Stimulated activated CD4-positive, alpha-beta T cell treated with anti-CD3 and anti-CD28 coated beads, Interleukin-1b, Interleukin-23, amount 100 ng/mL, for 1 hour (primary cell): ENCODE measurements around the gene ZBTB20.
A peak's percentile ranks its signal among the peaks of the same experiment; 100 is the strongest.

Source experiments
- DNase-seq, 2 donors: peaks; one replicate each; pipeline ENCODE4 v3.0.0-alpha.2; 2020; ENCODE audit warnings: low read depth in 2 of 2

ZBTB20 gene

DNA sequence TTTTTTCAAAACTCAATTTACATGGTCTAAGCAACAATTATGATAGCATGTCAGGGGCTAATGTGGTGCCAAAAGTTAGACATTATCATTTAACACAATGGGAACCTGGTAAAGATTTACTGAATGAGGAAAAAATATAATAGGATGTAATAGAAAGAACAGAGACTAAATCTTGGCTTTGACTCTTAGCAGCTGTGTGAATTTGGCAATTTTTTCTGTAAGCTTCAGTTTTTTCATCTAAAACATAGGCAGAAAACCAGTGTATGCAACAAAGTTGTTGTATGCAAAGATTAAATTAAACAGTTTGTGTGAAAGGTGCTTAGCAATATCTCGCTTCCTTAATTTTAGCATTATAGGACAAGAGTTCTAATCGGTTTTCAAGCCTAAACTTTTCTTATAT is 57.6 kb downstream of the ZBTB20 start:
- no peak for DNase-seq

DNA sequence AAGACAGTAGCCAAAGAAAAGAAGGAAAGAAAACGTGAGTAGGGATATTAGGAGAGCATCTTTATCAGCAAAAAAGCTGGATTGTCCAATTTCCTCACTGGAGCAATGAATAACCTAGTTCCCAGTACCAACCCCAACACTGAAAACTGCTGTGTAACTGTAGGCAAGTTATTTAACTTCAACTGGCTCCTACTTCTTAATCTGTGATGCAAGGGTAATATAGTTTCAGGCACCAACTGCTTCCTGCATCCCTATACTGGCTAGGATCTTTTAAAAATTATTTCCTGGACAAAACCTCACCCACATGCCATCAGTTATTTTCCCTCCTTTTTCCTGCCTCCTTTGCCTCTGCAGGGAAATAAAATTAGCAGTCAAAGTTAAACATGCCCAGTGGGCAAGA is 59.6 kb downstream of the ZBTB20 start:
- no peak for DNase-seq

DNA sequence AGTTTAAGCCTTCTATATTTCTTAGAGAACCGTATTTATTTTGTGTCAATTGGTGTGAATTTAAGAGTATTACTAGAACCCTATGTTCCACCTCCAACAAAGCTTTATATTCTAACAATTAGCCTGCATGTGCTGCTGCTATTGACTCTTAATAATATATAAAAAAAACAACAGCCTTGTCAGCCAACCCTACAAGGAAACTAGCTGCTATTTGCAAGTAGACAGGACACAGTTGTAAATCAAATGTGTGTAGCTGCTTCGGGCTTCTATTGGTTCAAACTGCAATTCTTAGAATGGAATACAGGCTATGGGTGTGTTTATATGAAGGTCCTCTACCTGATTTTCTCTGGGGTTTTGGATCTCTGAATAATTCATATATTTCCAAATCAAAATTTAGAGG is 60.7 kb downstream of the ZBTB20 start:
- no peak for DNase-seq

DNA sequence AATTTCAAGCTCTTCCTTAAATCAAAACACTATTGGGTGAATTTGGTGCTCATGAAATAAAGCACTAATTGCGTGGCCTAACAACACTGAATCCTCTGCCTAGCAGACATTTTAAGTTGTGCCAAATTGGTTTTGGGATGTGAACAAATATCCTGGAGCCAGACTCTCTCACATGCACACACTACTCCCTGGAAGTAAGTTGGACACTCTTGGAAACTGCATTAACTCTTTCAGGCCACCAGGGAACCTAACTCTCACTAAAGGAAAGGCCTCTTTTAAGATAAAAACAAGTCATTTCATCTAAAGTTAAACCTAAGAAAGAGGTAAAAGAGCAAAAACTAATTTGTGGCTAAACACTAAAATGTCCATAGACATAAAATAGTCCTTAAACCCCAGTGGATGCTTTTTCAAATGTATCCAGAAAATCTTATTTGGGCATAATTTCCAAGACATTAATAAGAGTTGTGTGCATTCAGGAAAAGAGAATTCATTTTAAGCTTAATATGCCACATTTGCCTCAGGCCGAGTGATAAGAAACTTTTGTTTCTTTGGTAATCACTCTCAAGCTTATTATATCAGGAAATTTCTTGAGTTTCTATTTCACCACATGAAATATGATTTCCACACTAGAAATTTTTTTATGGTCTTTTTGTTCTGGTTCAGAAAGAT is 61.8 kb downstream of the ZBTB20 start:
- no peak for DNase-seq

DNA sequence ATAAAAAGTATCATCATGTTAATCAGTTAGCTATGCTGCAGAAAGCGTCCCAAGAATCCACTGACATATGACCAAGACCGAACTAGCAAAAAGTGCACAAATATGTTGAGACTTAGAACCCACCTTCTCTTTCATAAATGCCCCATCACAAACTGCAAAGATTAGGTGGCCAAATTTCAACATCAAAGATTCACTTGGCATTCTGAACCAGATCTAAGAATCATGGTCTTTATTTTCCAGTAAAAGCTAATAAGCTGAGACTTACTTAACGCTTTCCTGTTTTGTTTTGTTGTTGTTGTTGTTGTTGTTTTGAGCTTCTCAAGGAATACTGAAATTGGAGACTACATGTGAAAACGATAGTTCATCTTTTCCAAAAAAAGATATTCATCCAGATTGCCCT is 62.4 kb downstream of the ZBTB20 start:
- DNase-seq: no peak

DNA sequence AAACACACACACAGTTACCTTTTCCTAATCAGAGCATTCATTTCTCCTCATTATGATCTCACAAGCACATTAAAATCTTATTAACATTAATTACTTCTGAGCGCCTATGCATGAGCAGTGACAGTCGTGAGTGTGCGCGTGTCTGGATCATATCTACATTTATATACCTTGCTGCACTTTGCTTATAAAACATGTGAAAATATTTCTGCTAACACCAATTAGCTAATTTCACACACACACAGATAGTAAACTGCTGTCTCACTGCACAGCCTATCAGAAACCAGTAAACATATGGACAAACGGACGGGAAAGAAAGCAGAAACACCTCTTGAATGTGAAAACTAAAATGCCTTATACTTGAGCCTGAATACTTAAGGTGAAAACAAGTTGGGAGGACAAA is 64.8 kb downstream of the ZBTB20 start:
- DNase-seq: no peak

DNA sequence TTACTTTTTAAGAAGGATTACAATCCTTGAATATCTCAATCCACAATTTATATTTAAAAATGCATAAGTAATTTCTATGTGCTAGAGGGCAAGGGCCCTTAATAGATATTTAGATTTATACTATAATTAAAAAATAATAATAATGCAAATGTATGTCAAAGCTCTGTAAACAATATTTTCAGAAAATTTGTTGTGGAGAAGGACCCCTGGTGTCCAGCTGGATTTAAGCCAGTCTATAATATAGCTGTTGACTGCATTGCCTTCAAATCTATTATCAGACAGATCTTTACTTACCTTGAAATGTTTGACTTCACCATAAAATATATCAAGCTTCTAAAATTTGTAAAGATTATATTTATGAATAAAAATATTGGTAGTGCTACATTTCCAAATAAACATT is 65.6 kb downstream of the ZBTB20 start:
- DNase-seq: no peak

DNA sequence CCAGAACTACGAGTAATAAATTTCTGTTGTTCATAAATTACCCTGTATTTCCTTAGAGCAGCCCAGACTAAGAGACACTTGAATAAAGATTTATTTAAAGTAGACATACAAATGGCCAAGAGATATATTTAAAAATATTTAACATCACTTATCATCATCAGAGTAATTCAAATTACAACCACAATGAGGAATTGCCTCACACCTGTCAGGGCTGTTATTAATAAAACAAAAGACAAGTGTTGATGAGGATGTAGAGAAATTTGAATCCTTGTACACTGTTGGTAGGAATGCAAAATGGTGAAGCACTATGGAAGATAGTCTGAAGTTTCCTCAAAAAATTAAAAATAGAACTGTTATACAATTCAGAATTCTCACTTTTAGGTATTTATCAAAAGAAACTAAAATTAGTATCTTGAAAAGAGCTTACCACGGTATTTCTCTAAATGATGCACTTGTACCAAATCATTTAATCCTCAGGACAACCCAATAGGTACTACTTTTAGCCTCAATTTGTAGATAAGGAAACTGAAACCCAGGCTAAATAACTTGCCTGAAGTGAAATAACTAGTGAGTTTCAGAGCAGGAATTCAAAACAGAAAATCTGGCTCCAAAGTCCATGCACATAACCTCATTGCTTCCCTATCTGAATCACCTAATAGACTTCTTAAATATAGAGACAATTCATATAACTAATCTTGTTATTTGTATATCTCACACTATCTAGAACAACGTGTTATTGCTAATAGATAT is 69.4 kb downstream of the ZBTB20 start:
- no peak for DNase-seq

DNA sequence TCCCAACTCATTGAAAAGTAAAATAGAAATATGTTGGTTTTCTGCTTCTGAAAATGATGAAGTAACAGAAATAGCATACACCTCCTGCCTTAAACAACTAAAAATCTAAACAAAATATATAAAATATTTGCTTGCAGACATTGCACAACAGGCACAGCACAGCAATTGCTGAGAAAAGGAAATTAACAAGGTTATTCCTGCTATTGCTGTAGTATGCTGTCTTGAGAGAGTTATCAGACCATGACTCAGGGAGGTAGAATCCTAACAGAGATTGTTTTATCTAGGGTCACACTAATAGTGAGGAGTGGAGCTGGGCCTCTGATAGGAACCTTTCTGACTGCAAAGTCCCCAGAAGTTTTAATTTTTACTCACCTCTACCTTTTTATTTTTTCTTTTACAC is 72.6 kb downstream of the ZBTB20 start:
- DNase-seq: no peak

DNA sequence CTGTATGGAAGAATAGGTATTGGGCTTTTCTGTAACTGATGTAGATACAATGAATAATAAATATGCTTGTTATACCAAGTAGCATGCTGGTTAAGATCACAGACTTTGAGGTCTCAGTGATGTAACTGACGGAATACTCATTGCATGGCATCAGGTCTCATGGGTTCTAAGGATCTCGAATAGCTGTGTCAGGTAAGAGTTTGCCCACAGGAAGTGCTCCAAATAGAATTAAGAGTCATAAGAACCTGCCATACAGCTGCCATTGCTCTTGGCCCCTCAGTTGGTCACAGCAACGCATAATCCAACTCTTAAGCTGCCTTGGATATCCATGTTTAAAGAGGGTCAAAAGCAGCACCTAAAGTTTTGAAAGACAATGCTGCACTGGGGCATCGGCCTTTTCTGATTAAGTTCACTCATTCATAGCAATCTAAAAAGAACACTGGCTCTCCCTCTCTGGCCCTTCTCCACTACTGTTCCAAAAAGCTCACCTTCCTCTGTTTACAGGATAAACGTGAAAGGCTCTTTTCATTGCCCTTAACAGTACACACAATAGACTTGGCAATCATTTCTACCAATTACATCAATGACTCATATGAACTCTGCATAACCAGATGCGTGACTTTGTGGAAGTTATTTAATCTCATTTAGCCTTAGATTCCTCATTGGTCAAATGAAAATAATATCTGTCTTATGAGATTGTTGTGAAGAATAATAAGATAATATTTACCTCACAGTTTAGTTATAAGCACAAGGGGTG is 74.6 kb downstream of the ZBTB20 start:
- no peak for DNase-seq

DNA sequence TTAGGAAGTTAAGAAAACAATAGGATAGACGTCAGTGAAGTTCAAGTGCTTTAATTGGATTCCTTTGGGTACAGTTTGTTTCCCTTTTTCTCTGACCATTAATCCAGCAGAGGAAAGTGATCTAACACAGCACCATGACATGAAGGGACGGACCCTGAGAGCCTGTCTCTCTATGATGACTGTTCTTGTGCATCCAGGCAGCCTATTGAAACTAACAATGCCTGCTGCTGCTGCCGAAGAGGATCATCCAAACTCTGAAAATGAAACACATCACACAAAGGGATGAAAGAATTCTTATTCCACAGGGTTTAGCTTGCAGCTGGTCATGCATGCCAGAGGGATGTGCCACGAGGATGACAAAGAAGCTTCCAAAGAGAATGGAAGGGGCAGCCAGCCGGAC is 75.5 kb downstream of the ZBTB20 start:
- no peak for DNase-seq

DNA sequence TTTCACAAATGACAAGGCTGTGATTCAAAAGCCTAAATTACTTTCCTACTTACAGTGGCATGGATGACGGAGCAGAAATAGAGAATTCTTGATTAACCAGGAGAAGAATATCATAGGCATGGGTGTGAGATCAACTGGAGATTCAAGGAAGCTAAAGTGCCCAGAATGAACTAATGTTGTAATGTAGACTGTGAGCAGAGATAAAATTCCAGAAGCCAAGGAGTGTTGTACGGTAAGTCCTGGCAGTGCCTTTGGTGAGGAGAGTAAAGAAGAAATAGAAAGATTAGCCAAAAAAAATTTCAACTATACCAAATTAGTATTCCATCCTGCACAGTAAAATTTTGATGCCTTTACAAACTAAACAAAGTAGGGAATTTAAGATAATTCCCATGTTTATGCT is 75.9 kb downstream of the ZBTB20 start:
- DNase-seq: no peak

DNA sequence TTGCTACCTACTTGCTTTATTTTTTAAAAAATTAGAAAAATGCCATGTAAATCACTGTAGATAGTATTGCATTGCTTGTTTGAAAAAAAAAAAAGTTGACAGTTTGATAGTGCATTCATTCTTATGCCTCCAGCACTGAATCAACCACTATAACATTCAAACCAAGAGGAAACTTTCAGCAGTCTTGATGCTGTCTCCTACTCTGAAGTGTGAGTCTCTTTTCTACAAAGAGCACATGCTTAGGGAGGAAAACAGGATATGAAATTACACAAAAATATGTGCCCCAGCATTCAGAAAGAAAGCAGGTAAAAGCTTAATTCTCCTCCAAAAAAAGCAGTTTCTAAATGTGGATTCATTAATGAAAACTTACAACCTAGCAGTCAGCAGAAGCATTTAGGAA is 78.3 kb downstream of the ZBTB20 start:
- DNase-seq: no peak

DNA sequence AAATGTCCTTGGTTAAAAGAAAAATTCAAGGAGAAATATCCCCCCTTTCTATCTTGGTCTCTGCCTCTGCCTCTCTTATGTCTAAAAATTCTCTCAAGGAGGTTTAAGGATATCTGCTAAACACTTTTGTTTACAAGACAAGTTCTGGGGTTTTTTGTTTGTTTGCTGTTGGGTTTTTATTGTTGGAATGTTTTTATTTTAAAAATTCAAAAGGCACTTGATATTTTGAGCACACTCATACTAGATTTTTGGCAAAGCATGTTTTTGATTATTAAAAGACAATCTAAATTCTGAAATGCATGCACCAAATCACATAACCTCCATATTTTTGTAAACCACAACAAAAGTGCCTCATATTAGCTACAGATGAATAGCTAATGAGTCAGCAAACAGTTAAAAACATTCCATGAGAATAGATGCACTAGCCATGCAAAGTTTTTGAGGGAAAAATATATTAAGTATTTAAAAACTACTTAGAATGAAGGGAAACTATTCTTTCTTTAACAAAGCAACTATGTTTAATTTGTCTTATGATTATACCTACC is 84.6 kb downstream of the ZBTB20 start:
- DNase-seq: no peak

DNA sequence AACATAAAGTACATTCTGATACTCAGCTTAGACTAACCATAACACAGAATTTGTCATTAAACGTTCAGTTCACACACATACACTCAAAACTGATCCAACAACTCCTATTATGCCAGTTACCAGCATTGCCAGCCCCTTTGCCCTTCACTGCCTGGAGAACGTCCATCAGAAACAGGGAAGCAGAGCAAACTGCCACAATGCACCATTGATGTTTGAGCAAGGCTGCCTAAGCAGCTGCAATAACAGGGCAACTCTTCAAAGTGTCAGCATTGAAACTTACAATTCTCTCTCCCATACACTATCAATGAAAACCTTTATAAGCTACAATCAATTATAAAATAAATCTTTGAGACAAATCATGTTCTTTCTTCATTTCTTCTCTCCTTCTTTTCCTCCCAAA is 85.1 kb downstream of the ZBTB20 start:
- DNase-seq: no peak

DNA sequence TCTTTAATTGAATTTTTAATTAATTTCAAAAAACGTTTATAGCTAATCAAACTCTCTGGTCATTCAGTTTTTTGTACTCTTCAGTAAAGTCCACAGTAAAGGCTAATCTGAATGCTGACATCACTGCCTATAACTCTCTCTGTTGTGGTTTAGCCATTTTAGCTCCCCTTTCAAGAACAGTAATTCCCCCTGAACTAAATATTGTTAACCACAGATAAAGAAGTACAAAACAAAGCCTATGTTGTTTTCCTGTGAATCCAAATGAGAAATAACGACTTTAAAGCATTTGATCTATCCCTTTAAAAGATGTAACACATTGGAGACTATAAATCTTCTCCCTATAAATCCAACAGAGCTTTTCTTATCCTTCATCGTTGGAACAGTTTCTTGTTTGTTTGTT is 94.2 kb downstream of the ZBTB20 start:
- DNase-seq: no peak

DNA sequence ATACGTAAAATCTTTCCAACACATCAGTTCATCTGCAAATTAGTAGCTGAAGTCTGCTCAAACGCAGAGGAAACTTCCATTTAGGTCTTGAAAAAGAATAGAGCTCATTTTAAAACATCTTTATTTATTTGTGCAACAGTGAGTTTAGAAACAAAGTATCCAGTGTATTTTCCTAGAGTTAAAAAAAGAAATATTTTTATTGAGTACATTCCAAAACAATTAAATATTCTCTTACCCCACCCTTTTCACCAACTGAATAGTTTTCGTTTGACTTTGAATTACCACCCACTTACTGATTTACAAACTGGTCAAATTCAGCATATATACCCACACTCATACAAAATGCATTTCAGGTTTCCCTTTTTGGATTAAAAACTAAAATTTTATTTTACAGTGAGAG is 104.7 kb downstream of the ZBTB20 start:
- DNase-seq: no peak

DNA sequence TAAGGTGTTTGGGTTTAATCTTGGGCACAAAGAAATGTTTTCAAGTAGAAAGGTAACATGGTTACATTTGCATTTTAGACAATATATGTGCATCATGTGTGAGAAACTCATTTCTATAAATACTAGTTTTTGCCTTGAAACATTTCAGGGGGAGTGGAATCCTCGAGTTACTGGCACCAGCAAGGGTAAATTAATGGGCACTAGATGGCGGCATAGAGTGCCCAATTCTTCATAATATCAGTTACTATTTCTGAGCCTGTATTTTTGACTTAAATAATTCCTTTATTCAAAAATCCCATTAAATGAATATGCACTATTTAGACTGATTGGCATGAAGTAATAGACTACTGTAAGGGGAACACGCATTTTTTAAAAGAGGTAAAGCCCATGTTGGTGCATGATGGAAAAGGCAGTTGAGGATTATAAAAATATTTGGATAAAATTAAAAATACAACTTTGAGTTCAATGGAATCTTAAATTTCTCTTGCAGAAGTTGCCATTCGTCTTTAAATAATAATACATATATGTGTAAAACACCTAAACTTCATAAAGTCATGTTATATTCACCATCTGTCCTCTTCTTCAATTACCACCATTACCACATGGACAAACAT is 106.3 kb downstream of the ZBTB20 start:
- peak in 1 of 2 donors; percentile 8 for DNase-seq

DNA sequence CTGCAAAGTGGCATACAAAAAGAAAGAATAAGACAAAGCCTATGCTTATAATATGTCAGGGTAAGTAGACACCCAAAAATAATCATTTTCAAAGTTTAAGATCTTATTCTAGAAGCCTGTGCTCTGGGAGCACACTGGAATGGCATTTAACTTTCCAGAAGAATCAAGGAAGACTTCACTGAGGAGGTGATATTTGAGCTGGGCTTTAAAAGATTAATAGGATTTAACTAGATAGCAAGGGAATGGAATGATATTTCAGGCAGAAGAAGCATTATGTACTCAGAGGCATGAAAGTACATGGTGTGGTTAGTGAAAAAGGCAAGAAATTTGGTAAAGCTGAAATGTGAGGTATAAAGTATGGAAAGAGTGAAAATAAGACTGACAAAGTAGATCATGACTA is 106.8 kb downstream of the ZBTB20 start:
- no peak for DNase-seq

DNA sequence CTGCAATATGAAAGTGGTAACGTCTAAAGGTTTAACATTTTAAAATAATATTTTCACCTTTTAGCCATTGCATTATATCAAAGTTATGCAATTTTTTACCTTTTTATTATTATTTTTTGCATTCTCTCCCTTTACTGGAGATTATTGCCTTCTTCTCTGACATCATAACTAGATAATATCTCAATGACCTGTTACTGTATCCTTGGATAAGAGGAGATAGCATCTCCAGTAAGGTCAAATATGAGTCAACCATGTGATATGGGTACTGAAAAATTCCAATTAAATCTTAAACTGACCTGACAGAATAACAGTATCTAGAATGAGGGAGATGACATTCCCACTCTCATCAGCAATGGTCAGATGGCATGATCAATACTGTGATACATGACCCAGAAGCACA is 108.3 kb downstream of the ZBTB20 start:
- DNase-seq: no peak

DNA sequence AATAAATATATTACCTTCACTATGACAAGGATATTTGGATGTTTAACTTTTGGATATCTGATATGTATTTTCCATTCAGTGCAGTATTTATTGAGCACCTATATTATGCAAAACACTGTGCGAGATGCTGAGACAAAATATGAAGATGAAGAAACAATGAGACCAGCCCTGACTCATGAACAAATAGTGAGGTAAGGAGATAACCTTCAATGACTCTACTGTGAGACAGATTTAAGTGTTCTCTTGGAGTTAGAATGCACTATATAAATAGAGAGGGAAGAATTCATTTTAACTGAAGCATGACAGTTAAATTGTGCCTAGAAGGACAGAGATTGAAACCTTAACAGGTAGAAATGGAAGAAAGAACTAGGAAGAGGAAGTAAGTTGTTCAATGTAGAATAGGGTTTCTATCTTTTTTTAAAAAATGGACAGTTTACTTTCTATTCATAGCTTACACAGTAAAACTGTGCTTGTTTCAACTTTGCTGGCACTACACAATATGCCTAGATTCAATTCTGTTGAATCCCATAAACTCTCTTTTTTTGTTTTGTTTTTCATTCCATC is 124.2 kb downstream of the ZBTB20 start:
- no peak for DNase-seq

DNA sequence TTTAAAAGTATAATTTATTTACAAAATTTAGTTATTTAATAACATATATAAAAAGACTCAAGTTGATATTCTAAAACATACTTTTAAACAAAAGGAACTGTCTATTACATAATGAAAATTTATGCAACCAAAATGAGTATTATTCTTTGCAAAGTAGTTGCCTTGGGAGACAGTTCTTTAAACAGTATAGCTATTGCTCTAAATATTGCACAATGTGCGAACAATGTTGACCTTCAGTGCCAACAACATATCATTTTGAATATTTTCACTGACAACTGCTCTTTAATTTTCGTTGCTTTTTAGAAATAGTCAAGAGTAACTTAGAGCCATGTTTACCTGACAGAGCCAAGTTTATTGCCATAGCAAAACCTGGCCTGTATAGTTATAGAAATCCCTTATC is 124.9 kb downstream of the ZBTB20 start:
- DNase-seq: no peak
